NB4 (cell line): ENCODE measurements around the gene ECEL1.

Source experiments
- DNase-seq: peaks from one replicate; pipeline ENCODE4 v3.0.0; 2010; ENCODE audit warnings: low read depth
- H3K4me3 ChIP-seq: one replicate; pipeline ENCODE4 v1.5.1; 2011; ENCODE audit warnings: mild to moderate bottlenecking, low read depth, low read length, moderate library complexity
- CTCF ChIP-seq: IDR thresholded peaks from one replicate; pipeline ENCODE4 v1.5.1; 2012; ENCODE audit warnings: low read depth, low read length
- MAX ChIP-seq: IDR thresholded peaks from 2 replicates; pipeline ENCODE4 v1.6.1; 2011; ENCODE audit warnings: low read depth, low read length
- MYC ChIP-seq: IDR thresholded peaks from 2 replicates; pipeline ENCODE4 v1.6.1; 2011; ENCODE audit warnings: low read depth, low read length
- POLR2A ChIP-seq: IDR thresholded peaks from 2 replicates; pipeline ENCODE4 v1.6.1; 2011; ENCODE audit warnings: mild to moderate bottlenecking; ENCODE audit not compliant: insufficient read length; ENCODE audit errors: extremely low read depth

The ECEL1 gene

GRCh38 chr2:232526372-232526941, 38.8 kb upstream of the ECEL1 start:
- no peak overlapping the region for H3K4me3 ChIP-seq
- TF ChIP-seq CTCF (no peak), MAX (no peak)
- no peak for DNase-seq

GRCh38 chr2:232525791-232526371, 38.2 kb upstream of the ECEL1 start, which contains the start of gene CHRND:
Gene CHRND (plus strand): TSS chr2:232526160. CDS start chr2:232526216, 56 bp downstream.
- no peak within 1 kb of the TSS for H3K4me3 ChIP-seq
- TF ChIP-seq POLR2A (no peak), MYC (no peak), CTCF (no peak), MAX (no peak)
- no peak for DNase-seq

- TF ChIP-seq MAX (no peak), MYC (no peak)
- DNase-seq = no peak
- no peak overlapping the region for H3K4me3 ChIP-seq
These were observed 37.6 kb upstream of the ECEL1 start for GRCh38 chr2:232525199-232525598.

- H3K4me3 ChIP-seq = no peak overlapping the region
- DNase-seq = no peak
- TF ChIP-seq CTCF = no peak
- TF ChIP-seq MAX = no peak
- no peak for TF ChIP-seq MYC
- no peak for TF ChIP-seq POLR2A
These were observed 37.1 kb upstream of the ECEL1 start for GRCh38 chr2:232524771-232525170.

GRCh38 chr2:232523682-232524597, 36.3 kb upstream of the ECEL1 start:
- TF ChIP-seq MYC = no peak
- TF ChIP-seq CTCF = peak; percentile 55
- DNase-seq = peak; percentile 90
- no peak overlapping the region for H3K4me3 ChIP-seq

- no peak for TF ChIP-seq MAX
- TF ChIP-seq MYC = no peak
- TF ChIP-seq POLR2A = no peak
- TF ChIP-seq CTCF = no peak
- H3K4me3 ChIP-seq = no peak overlapping the region
- no peak for DNase-seq
These were observed 35.7 kb upstream of the ECEL1 start for GRCh38 chr2:232523402-232523681.
